GM10248 (cell line): Measurements from ENCODE around the gene SLBP.
A peak's percentile ranks its signal among the peaks of the same experiment; 100 is the strongest.

Experiments
- CTCF ChIA-PET: fragments of 300-600 bp; sonication (Branson Sonifier 250); formaldehyde crosslinking; extraction: SDS; loops from one replicate; lab custom pipeline; 2021; ENCODE audit warnings: antibody characterized with exemption; lab: Yijun Ruan, JAX
- POLR2A ChIA-PET: fragments of 350-650 bp; sonication (Branson Sonifier 250); formaldehyde crosslinking; extraction: SDS; loops from one replicate; lab custom pipeline; 2020; ENCODE audit warnings: antibody characterized with exemption; lab: Yijun Ruan, JAX
- DNase-seq: peaks from one replicate; pipeline ENCODE4 v3.0.0; 2012; ENCODE audit errors: extremely low spot score
- TF ChIP-seq, protein P1 (sequence below): IDR thresholded peaks from 2 replicates; pipeline ENCODE4 v1.5.1; 2012; ENCODE audit warnings: mild to moderate bottlenecking, low read depth; ENCODE audit errors: extremely low read depth, missing control alignments, control extremely low read depth

Gene SLBP

GRCh38 chr4:1727117-1728031 is 15.3 kb upstream of the SLBP start:
- TF ChIP-seq, protein P1, sequence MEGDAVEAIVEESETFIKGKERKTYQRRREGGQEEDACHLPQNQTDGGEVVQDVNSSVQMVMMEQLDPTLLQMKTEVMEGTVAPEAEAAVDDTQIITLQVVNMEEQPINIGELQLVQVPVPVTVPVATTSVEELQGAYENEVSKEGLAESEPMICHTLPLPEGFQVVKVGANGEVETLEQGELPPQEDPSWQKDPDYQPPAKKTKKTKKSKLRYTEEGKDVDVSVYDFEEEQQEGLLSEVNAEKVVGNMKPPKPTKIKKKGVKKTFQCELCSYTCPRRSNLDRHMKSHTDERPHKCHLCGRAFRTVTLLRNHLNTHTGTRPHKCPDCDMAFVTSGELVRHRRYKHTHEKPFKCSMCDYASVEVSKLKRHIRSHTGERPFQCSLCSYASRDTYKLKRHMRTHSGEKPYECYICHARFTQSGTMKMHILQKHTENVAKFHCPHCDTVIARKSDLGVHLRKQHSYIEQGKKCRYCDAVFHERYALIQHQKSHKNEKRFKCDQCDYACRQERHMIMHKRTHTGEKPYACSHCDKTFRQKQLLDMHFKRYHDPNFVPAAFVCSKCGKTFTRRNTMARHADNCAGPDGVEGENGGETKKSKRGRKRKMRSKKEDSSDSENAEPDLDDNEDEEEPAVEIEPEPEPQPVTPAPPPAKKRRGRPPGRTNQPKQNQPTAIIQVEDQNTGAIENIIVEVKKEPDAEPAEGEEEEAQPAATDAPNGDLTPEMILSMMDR = no peak
- ChIA-PET CTCF (interaction anchor here (1.2 to 18.5 kb wide), 10 partner anchors 9 to 87 kb away, joined by 3 to 374 read pairs (median 8); partner anchors contain the start of gene SLBP), POLR2A (no interaction called here)
- no peak for DNase-seq

GRCh38 chr4:1726146-1726934 is 14.2 kb upstream of the SLBP start:
- ChIA-PET POLR2A (no interaction called here), CTCF (interaction anchor here (0.6 to 18.5 kb wide), 22 partner anchors 8 to 370 kb away, joined by 3 to 374 read pairs (median 4); partner anchors contain the start of gene SLBP)
- TF ChIP-seq, protein P1 = peak; percentile 94
- peak; percentile 84 for DNase-seq

DNA sequence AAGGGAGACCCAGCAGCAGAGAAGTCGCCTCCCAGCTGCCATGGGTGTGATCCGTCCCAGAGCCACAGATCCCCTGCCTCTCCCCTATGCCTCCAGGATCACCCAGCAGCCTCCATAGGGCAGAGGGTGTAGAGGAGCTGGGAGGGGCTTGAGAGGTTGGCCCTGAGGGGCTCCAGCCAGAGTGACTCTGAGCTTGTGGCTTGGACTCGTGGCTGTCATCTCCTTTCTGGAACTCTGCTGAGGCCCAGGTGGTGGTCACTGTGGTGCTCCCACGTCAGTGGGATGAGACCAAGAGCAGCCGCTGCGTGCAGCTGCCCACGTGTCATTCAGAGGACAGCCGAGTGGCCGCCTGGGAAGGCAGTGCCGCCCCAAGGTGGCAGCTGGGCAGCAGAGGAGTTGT is 13.4 kb upstream of the SLBP start:
- TF ChIP-seq, protein P1 = no peak
- ChIA-PET POLR2A (interaction anchor here (0.7 kb wide), 1 partner anchor 11 kb away, joined by 3 read pairs; no protein-coding TSS in a partner anchor), CTCF (interaction anchor here (0.8 to 18.5 kb wide), 13 partner anchors 8 to 369 kb away, joined by 3 to 374 read pairs (median 4); partner anchors contain the start of gene SLBP)
- DNase-seq = no peak

- DNase-seq = peak; percentile 38
- CTCF ChIA-PET = interaction anchor here (0.7 to 18.5 kb wide), 8 partner anchors 8 to 175 kb away, joined by 3 to 374 read pairs (median 4); partner anchors contain the start of gene SLBP
- POLR2A ChIA-PET = interaction anchor here (0.8 to 1.3 kb wide), 3 partner anchors 11 to 27 kb away, joined by 3 to 6 read pairs (median 3); partner anchors contain the start of gene SLBP
- TF ChIP-seq, protein P1 = no peak
These were observed 11.1 kb upstream of the SLBP start for GRCh38 chr4:1723131-1723801.

DNA sequence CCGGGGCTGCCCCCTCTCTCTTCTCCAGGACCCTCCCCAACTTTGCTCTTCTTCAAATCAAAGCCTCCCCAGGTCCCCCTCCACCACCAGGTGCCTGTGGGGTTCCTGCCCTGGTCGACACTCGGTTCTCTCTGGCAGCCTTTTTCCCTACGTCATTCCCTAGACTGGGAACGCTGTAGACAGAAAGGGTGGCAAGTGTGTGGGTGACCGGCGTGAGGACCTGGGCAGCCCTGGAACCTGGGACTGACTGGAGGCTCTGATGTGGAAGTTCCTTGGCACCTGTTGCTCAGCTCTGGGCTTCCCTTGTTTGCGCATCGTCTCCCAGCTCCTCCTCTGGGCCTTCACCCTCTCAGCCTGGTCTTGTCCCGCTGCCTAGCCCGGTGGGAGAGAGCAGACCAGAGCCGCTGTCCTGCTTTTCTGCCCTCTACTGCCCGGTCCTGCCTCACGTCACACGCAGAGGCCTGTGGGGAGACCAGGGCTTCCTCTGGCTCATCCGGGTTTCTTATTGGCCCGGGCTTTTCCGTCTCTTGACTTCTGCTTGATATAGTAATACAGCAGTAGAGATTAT is 10.5 kb upstream of the SLBP start:
- CTCF ChIA-PET = interaction anchor here (0.7 to 18.5 kb wide), 8 partner anchors 9 to 176 kb away, joined by 3 to 374 read pairs (median 4); partner anchors contain the start of gene SLBP
- POLR2A ChIA-PET = interaction anchor here (0.8 to 1.3 kb wide), 2 partner anchors 11 to 26 kb away, joined by 3 to 6 read pairs; partner anchors contain the start of gene SLBP
- DNase-seq = no peak
- TF ChIP-seq, protein P1 = peak; percentile 1
